Natural killer cell (primary cell): ENCODE measurements around the gene CNBD2. TPM values are rescaled to one million over a fixed set of nuclear protein-coding genes. Genes with fewer than 3 reads are reported as not detected.
A peak's percentile ranks its signal among the peaks of the same experiment; 100 is the strongest.
"Not testable (repeated sequence)": the region's sequence is repeated elsewhere in the genome, so short reads cannot be mapped to it uniquely, and the experiment has no call there.

Source experiments
- ATAC-seq, 3 donors: fragments of 150-1000 bp in 2 of 3; fragments of 200-7000 bp in 1 of 3; cut with Tn5 transposase; 1 replicate in 1 of 3; 2 replicates in 2 of 3; pipeline ENCODE4 v1.10.0; 2021; ENCODE audit warnings: mild to moderate bottlenecking in 2 of 3, moderate library complexity in 2 of 3
- DNase-seq, 2 donors: peaks; one replicate each; pipeline versions ENCODE4 v3.0.0 to v3.0.0-alpha.2; 2013 to 2021; ENCODE audit warnings: mixed read lengths in 1 of 2
- H3K27ac ChIP-seq: one replicate; pipeline ENCODE4 v1.5.1; 2013; ENCODE audit warnings: mild to moderate bottlenecking, low read length
- H3K27me3 ChIP-seq: one replicate; pipeline ENCODE4 v1.6.1; 2013; ENCODE audit warnings: low read length; ENCODE audit not compliant: control insufficient read depth, insufficient read depth
- H3K36me3 ChIP-seq: one replicate; pipeline ENCODE4 v1.6.1; 2013; ENCODE audit warnings: low read length; ENCODE audit not compliant: control insufficient read depth, insufficient read depth
- H3K4me1 ChIP-seq: one replicate; pipeline ENCODE4 v1.6.1; 2013; ENCODE audit warnings: low read length; ENCODE audit not compliant: control insufficient read depth, insufficient read depth
- H3K4me3 ChIP-seq: one replicate; pipeline ENCODE4 v1.5.1; 2013; ENCODE audit warnings: low read length
- H3K9me3 ChIP-seq: one replicate; pipeline ENCODE4 v1.6.1; 2013; ENCODE audit warnings: low read length; ENCODE audit not compliant: control insufficient read depth, insufficient read depth
- H3K27ac Mint-ChIP-seq, 2 donors: one replicate each; pipeline ENCODE4 v1.8.0; 2022; ENCODE audit warnings: mild to moderate bottlenecking in 2 of 2, mixed read lengths in 2 of 2, moderate library complexity in 1 of 2
- H3K27me3 Mint-ChIP-seq, 2 donors: one replicate each; pipeline ENCODE4 v1.8.0; 2022; ENCODE audit warnings: low read depth in 2 of 2, mixed read lengths in 2 of 2
- H3K36me3 Mint-ChIP-seq: one replicate; pipeline ENCODE4 v1.8.0; 2022; ENCODE audit warnings: mixed read lengths
- H3K4me1 Mint-ChIP-seq, 2 donors: one replicate each; pipeline ENCODE4 v1.8.0; 2022; ENCODE audit warnings: mixed read lengths in 2 of 2
- H3K4me3 Mint-ChIP-seq: one replicate; pipeline ENCODE4 v1.8.0; 2022; ENCODE audit warnings: mild to moderate bottlenecking, moderate library complexity, mixed read lengths
- H3K9me3 Mint-ChIP-seq, 2 donors: one replicate each; pipeline ENCODE4 v1.8.0; 2022; ENCODE audit warnings: mixed read lengths in 2 of 2
- WGBS: methylation state at CpG from one replicate; pipeline ENCODE4 v1.1.7; 2013; ENCODE audit warnings: missing lambda C conversion rate; ENCODE audit not compliant: insufficient coverage; 5-methylcytosine and 5-hydroxymethylcytosine counted together
- intact Hi-C: fragments of 100-400 bp; cut with micrococcal nuclease; formaldehyde crosslinking; loops from one replicate; pipeline ENCODE4 v1.14.2; 2022
- total RNA-seq, 4 donors: library from RNA; stranded (reverse); fragments of 120-200 nt in 1 of 4; gene quantifications; one replicate each; pipeline versions ENCODE4 v1.2.3 to v1.2.4, GENCODE V29; 2013 to 2022
- TF ChIP-seq, protein P1 (sequence below): fragments of 200-600 bp; IDR thresholded peaks from one replicate; pipeline ENCODE4 v1.8.0; 2022; ENCODE audit warnings: antibody characterized with exemption

The CNBD2 gene
- total RNA-seq, 3 donors from 2014 or later (not counting 1 experiment from before 2014, with no cell fraction given): 17.2 to 20.5 (median 19.5) TPM

DNA sequence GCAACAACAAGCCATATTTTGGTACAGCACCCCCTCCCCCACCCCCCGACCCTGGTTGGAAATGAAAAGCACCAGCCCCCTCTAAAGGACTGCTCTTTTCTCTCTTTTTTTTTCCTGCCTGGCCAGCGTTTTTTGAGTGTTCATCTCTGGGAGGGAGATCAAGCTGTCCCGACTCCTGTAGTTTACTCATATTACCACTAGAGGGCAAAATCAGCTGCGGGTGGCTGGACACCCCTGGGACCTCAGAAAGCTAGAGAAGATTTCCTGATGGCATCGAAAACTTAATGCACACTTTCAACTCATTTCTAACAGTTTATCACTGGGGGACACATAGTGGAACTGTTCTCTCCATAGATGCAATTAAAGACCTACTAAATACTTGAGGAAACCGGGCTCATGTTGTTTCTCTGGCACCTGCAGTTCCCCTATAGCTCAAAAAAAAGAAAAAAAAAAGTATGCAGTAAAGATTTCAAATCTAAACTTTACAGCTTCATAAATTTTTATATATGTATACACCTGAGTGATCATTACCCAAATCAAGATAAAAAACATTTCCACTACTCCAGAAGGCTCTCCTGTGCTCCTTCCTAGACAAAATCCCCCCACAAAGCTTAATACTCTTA lies 24.4 kb downstream of the CNBD2 start:
- Histone ChIP-seq H3K36me3 (no peaks in the 10 kb centered on the region), H3K27me3 (no peaks in the 10 kb centered on the region), H3K9me3 (no peaks in the 10 kb centered on the region), H3K27ac (no peak overlapping the region), H3K4me3 (no peak overlapping the region), H3K4me1 (no peaks in the 10 kb centered on the region)
- peaks cover 5 to 8% of the 10 kb centered on the region in 2 donors for H3K27me3 Mint-ChIP-seq
- no peaks in the 10 kb centered on the region for H3K36me3 Mint-ChIP-seq
- H3K4me3 Mint-ChIP-seq: no peak overlapping the region
- H3K9me3 Mint-ChIP-seq: no peaks in the 10 kb centered on the region
- WGBS: 5% methylated on average over 4 of the region's 6 CpGs
- intact Hi-C loops: loop anchor here (1.0 kb wide), 1 partner anchor 206 kb away; no protein-coding TSS in a partner anchor
- TF ChIP-seq, protein P1, sequence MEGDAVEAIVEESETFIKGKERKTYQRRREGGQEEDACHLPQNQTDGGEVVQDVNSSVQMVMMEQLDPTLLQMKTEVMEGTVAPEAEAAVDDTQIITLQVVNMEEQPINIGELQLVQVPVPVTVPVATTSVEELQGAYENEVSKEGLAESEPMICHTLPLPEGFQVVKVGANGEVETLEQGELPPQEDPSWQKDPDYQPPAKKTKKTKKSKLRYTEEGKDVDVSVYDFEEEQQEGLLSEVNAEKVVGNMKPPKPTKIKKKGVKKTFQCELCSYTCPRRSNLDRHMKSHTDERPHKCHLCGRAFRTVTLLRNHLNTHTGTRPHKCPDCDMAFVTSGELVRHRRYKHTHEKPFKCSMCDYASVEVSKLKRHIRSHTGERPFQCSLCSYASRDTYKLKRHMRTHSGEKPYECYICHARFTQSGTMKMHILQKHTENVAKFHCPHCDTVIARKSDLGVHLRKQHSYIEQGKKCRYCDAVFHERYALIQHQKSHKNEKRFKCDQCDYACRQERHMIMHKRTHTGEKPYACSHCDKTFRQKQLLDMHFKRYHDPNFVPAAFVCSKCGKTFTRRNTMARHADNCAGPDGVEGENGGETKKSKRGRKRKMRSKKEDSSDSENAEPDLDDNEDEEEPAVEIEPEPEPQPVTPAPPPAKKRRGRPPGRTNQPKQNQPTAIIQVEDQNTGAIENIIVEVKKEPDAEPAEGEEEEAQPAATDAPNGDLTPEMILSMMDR: peak; percentile 82
- DNase-seq: peak in 1 of 2 donors; percentile 81
- peaks cover 0 to 7% of the 10 kb centered on the region in 2 donors for H3K4me1 Mint-ChIP-seq
- peak; percentile 85 to 93 (median 89) for ATAC-seq
- no peak overlapping the region for H3K27ac Mint-ChIP-seq

DNA sequence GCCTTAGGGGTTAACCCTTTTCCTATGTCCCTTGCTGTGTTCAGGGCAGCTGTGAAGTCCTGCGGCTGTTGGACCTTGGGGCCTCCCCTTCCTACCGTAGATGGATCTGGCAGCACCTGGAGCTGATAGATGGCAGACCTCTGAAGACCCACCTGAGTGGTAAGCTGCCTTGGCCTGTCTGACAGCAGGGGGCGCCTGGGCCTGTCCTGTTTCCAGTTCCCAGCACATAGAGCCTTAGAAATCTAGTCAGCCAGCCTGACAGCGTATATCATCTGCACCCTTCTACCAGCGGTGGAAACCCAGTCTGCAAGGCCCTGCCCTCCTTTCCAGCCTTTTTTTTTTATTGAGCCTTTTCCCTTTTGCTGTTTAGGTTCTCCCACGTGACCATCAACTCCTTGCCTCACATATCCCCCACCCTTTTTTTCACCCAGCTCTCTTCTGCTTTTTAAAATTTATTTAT lies 26.6 kb downstream of the CNBD2 start:
- Mint-ChIP-seq H3K4me3 (no peak overlapping the region), H3K9me3 (no peaks in the 10 kb centered on the region), H3K27me3 (peaks cover 0 to 8% of the 10 kb centered on the region in 2 donors), H3K4me1 (peaks cover 0 to 7% of the 10 kb centered on the region in 2 donors), H3K27ac (no peak overlapping the region), H3K36me3 (no peaks in the 10 kb centered on the region)
- intact Hi-C loops: loop anchor here (1.0 to 5.0 kb wide), 2 partner anchors 143 to 442 kb away; no protein-coding TSS in a partner anchor
- Histone ChIP-seq H3K27ac (no peak overlapping the region), H3K36me3 (no peaks in the 10 kb centered on the region), H3K27me3 (no peaks in the 10 kb centered on the region), H3K4me1 (no peaks in the 10 kb centered on the region), H3K9me3 (no peaks in the 10 kb centered on the region), H3K4me3 (no peak overlapping the region)
- WGBS: 10% methylated on average over 6 of the region's 6 CpGs
- TF ChIP-seq, protein P1: peak; percentile 71
- DNase-seq (peak; percentile 58 to 87), ATAC-seq (peak; percentile 74 to 81 (median 78))

DNA sequence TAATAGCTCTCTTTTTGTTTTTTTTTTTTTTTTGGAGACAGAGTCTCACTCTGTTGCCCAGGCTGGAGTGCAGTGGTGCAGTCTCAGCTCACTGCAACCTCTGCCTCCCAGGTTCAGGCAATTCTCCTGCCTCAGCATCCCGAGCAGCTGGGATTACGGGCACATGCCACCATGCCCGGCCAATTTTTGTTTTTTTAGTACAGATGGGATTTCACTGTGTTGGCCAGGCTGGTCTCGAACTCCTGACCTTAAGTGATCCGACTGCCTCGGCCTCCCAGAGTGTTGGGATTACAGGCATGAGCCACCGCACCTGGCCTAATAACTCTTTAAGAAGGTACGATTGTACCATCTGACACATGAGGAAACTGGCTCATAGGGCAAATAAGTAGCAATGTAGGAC lies 28.1 kb downstream of the CNBD2 start:
- intact Hi-C loops: loop anchor here (5.0 kb wide), 1 partner anchor 441 kb away; no protein-coding TSS in a partner anchor
- H3K36me3 ChIP-seq, H3K9me3 ChIP-seq, H3K4me1 ChIP-seq, ATAC-seq, H3K27me3 Mint-ChIP-seq, H3K36me3 Mint-ChIP-seq, H3K27ac ChIP-seq, H3K4me3 Mint-ChIP-seq, H3K27ac Mint-ChIP-seq, H3K4me1 Mint-ChIP-seq, H3K4me3 ChIP-seq, H3K27me3 ChIP-seq, DNase-seq, H3K9me3 Mint-ChIP-seq: not testable (repeated sequence)
- WGBS: 92% methylated on average over 8 of the region's 8 CpGs

DNA sequence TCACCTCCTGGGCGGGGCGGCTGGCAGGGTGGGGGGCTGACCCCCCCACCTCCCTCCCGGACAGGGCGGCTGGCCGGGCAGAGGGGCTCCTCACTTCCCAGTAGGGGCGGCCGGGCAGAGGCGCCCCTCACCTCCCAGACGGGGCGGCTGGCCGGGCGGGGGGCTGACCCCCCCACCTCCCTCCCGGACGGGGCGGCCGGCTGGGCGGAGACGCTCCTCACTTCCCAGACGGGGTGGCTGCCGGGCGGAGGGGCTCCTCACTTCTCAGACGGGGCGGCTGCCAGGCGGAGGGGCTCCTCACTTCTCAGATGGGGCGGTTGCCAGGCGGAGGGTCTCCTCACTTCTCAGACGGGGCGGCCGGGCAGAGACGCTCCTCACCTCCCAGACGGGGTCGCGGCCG lies 32.9 kb downstream of the CNBD2 start:
- not testable (repeated sequence) for ATAC-seq

More for the DNA sequence above, 32.9 kb downstream of the CNBD2 start:
- H3K4me3 Mint-ChIP-seq, H3K4me3 ChIP-seq, intact Hi-C loops, H3K27me3 ChIP-seq, H3K36me3 Mint-ChIP-seq, H3K27ac Mint-ChIP-seq, H3K9me3 ChIP-seq, H3K27ac ChIP-seq, H3K9me3 Mint-ChIP-seq, H3K27me3 Mint-ChIP-seq, H3K36me3 ChIP-seq, H3K4me1 Mint-ChIP-seq, DNase-seq, H3K4me1 ChIP-seq: not testable (repeated sequence)
- 90% methylated on average over 2 of the region's 34 CpGs for WGBS
